Natural killer cell (primary cell): ENCODE measurements around the gene IFT81. TPM values are rescaled to one million over a fixed set of nuclear protein-coding genes. Genes with fewer than 3 reads are reported as not detected.

Experiments used
- ATAC-seq, 3 donors: fragments of 150-1000 bp in 2 of 3; fragments of 200-7000 bp in 1 of 3; cut with Tn5 transposase; 1 replicate in 1 of 3; 2 replicates in 2 of 3; pipeline ENCODE4 v1.10.0; 2021; ENCODE audit warnings: mild to moderate bottlenecking in 2 of 3, moderate library complexity in 2 of 3
- DNase-seq, 2 donors: peaks; one replicate each; pipeline versions ENCODE4 v3.0.0 to v3.0.0-alpha.2; 2013 to 2021; ENCODE audit warnings: mixed read lengths in 1 of 2
- H3K27ac ChIP-seq: one replicate; pipeline ENCODE4 v1.5.1; 2013; ENCODE audit warnings: mild to moderate bottlenecking, low read length
- H3K27me3 ChIP-seq: one replicate; pipeline ENCODE4 v1.6.1; 2013; ENCODE audit warnings: low read length; ENCODE audit not compliant: control insufficient read depth, insufficient read depth
- H3K36me3 ChIP-seq: one replicate; pipeline ENCODE4 v1.6.1; 2013; ENCODE audit warnings: low read length; ENCODE audit not compliant: control insufficient read depth, insufficient read depth
- H3K4me1 ChIP-seq: one replicate; pipeline ENCODE4 v1.6.1; 2013; ENCODE audit warnings: low read length; ENCODE audit not compliant: control insufficient read depth, insufficient read depth
- H3K4me3 ChIP-seq: one replicate; pipeline ENCODE4 v1.5.1; 2013; ENCODE audit warnings: low read length
- H3K9me3 ChIP-seq: one replicate; pipeline ENCODE4 v1.6.1; 2013; ENCODE audit warnings: low read length; ENCODE audit not compliant: control insufficient read depth, insufficient read depth
- H3K27ac Mint-ChIP-seq, 2 donors: one replicate each; pipeline ENCODE4 v1.8.0; 2022; ENCODE audit warnings: mild to moderate bottlenecking in 2 of 2, mixed read lengths in 2 of 2, moderate library complexity in 1 of 2
- H3K27me3 Mint-ChIP-seq, 2 donors: one replicate each; pipeline ENCODE4 v1.8.0; 2022; ENCODE audit warnings: low read depth in 2 of 2, mixed read lengths in 2 of 2
- H3K36me3 Mint-ChIP-seq: one replicate; pipeline ENCODE4 v1.8.0; 2022; ENCODE audit warnings: mixed read lengths
- H3K4me1 Mint-ChIP-seq, 2 donors: one replicate each; pipeline ENCODE4 v1.8.0; 2022; ENCODE audit warnings: mixed read lengths in 2 of 2
- H3K4me3 Mint-ChIP-seq: one replicate; pipeline ENCODE4 v1.8.0; 2022; ENCODE audit warnings: mild to moderate bottlenecking, moderate library complexity, mixed read lengths
- H3K9me3 Mint-ChIP-seq, 2 donors: one replicate each; pipeline ENCODE4 v1.8.0; 2022; ENCODE audit warnings: mixed read lengths in 2 of 2
- CTCF ChIP-seq: fragments of 200-600 bp; IDR thresholded peaks from one replicate; pipeline ENCODE4 v1.8.0; 2022; ENCODE audit warnings: antibody characterized with exemption
- WGBS: methylation state at CpG from one replicate; pipeline ENCODE4 v1.1.7; 2013; ENCODE audit warnings: missing lambda C conversion rate; ENCODE audit not compliant: insufficient coverage; 5-methylcytosine and 5-hydroxymethylcytosine counted together
- intact Hi-C: fragments of 100-400 bp; cut with micrococcal nuclease; formaldehyde crosslinking; loops from one replicate; pipeline ENCODE4 v1.14.2; 2022
- total RNA-seq, 4 donors: library from RNA; stranded (reverse); fragments of 120-200 nt in 1 of 4; gene quantifications; one replicate each; pipeline versions ENCODE4 v1.2.3 to v1.2.4, GENCODE V29; 2013 to 2022

IFT81 gene
- total RNA-seq, 3 donors from 2014 or later (not counting 1 experiment from before 2014, with no cell fraction given): 0.61 to 1.4 (median 0.80) TPM

DNA sequence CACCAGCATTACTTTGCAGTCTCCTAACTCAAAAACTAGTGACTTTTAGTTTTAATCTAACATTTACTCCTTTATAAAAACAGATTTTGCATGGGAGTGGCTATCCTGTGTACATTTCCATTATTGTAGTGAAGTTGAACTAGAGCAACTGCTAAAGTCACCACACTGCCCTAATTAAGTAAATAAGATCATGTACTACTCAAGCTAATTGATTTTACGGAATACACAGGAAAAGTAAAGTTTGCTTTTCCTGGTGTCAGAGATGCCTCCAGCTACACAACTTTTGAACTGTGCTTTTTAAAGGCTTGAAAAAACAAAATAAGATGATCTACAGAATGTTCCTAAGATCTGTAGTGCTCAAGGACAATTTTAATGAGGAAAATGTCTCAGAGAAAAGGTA, 106.5 kb downstream of the IFT81 start:
- H3K9me3 Mint-ChIP-seq: no peaks in the 10 kb centered on the region
- H3K4me3 ChIP-seq: no peak overlapping the region
- no peak for ATAC-seq

DNA sequence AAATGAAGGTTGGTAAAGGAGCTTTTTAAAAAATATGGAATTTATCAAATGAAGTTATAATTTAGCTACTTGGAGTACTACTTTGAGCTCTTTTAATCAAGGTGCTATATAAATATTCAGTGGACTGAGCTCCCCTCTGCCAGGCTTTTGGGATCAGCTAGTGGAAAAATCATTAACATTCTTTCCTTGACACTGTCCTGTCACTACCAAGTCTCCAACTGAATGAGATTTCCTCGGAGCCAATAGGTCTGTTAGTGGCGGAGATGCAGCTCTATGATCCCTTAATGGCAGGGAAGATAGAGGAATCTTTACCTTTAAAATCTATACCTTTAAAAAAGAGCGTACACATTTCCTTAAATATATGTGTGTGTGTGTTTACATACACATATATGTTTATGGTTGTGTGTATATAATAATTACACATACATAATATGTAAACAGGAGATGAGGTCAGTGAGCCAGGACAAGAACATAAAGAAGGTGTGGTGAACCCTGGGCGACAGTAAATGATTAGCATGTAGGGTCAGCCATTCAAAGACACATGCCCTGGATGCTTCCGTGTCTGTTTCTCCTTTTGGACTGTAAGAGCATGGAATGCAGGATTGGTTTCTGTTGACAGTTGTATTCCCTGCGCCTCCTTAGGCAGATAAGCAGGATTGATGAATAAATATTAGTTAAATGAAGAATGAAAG, 109.2 kb downstream of the IFT81 start:
- intact Hi-C loops: no loop called here
- Mint-ChIP-seq H3K4me1 (no peaks in the 10 kb centered on the region), H3K36me3 (no peaks in the 10 kb centered on the region), H3K27ac (no peak overlapping the region), H3K27me3 (peaks cover 0 to 14% of the 10 kb centered on the region in 2 donors), H3K4me3 (no peak overlapping the region), H3K9me3 (no peaks in the 10 kb centered on the region)
- Histone ChIP-seq H3K27ac (no peak overlapping the region), H3K4me1 (no peaks in the 10 kb centered on the region), H3K9me3 (no peaks in the 10 kb centered on the region), H3K36me3 (no peaks in the 10 kb centered on the region), H3K4me3 (no peak overlapping the region), H3K27me3 (no peaks in the 10 kb centered on the region)
- ATAC-seq (no peak), DNase-seq (no peak)
- TF ChIP-seq CTCF: no peak
- 69% methylated on average over 2 of the region's 6 CpGs for WGBS

More for the DNA sequence above, 106.5 kb downstream of the IFT81 start:
- no peaks in the 10 kb centered on the region for H3K36me3 Mint-ChIP-seq
- WGBS: 100% methylated on average over 1 of the region's 1 CpG
- H3K36me3 ChIP-seq: no peaks in the 10 kb centered on the region
- H3K4me3 Mint-ChIP-seq: no peak overlapping the region
- H3K27ac ChIP-seq: no peak overlapping the region
- H3K27ac Mint-ChIP-seq: no peak overlapping the region
- DNase-seq: no peak
- H3K27me3 ChIP-seq: no peaks in the 10 kb centered on the region
- H3K4me1 ChIP-seq: no peaks in the 10 kb centered on the region
- peaks cover 9 to 23% of the 10 kb centered on the region in 2 donors for H3K27me3 Mint-ChIP-seq
- TF ChIP-seq CTCF: no peak
- H3K9me3 ChIP-seq: no peaks in the 10 kb centered on the region
- intact Hi-C loops: no loop called here
- H3K4me1 Mint-ChIP-seq: no peaks in the 10 kb centered on the region

DNA sequence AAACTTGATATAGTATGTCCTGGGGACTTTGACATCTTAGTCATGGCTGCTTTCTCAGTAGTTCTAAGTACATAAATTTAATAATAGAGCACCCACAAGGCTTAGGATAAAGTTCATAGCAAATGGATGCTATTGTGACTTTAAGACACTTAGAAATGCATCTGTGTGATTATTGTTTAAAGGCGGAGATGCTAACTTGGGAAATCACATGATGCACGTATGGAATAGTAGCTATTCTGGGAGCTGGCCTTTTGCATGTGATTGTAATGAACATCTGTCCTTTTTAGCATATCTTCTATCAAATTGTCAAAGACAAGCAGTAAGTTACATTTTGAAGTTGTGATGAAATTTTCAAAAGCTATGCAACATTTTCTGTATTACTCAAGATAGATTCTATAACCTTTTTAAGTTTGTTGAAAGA, 110.2 kb downstream of the IFT81 start:
- WGBS: 84% methylated on average over 2 of the region's 2 CpGs
- Histone ChIP-seq H3K4me1 (no peaks in the 10 kb centered on the region), H3K36me3 (no peaks in the 10 kb centered on the region), H3K9me3 (no peaks in the 10 kb centered on the region), H3K27ac (no peak overlapping the region), H3K4me3 (no peak overlapping the region), H3K27me3 (no peaks in the 10 kb centered on the region)
- intact Hi-C loops: no loop called here
- no peaks in the 10 kb centered on the region for H3K4me1 Mint-ChIP-seq
- no peak for TF ChIP-seq CTCF
- ATAC-seq (no peak), DNase-seq (no peak)
- H3K27ac Mint-ChIP-seq: no peak overlapping the region
- H3K36me3 Mint-ChIP-seq: no peaks in the 10 kb centered on the region
- H3K27me3 Mint-ChIP-seq: peaks cover 0 to 20% of the 10 kb centered on the region in 2 donors
- no peak overlapping the region for H3K4me3 Mint-ChIP-seq
- H3K9me3 Mint-ChIP-seq: no peaks in the 10 kb centered on the region

DNA sequence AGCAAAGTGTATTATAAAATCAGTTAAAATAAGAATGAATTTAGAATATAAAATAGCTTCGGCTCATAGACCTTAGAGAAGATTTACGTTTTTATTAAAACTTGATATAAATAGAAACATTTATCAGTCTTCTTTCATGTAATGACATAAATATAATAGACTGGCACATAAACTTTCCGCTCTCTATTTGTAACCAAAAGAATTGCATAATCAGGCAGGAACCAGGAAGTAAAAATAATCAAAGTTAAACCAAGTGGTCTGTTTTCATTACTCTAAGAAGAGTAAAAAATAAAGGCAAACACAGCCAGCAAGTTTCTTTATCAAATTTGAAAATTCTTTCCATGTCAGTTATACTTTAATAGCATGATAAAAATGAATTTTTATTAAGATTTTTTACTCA, 110.6 kb downstream of the IFT81 start:
- ATAC-seq: no peak
- H3K4me1 Mint-ChIP-seq: no peaks in the 10 kb centered on the region
- H3K4me3 ChIP-seq: no peak overlapping the region

More for the DNA sequence above, 110.6 kb downstream of the IFT81 start:
- no peak overlapping the region for H3K4me3 Mint-ChIP-seq
- Histone ChIP-seq H3K4me1 (no peaks in the 10 kb centered on the region), H3K27me3 (no peaks in the 10 kb centered on the region), H3K36me3 (no peaks in the 10 kb centered on the region), H3K9me3 (no peaks in the 10 kb centered on the region), H3K27ac (no peak overlapping the region)
- no peak for TF ChIP-seq CTCF
- WGBS: no CpG with 5 or more reads among the region's 3 CpGs
- intact Hi-C loops: no loop called here
- peaks cover under 1 to 20% of the 10 kb centered on the region in 2 donors for H3K27me3 Mint-ChIP-seq
- no peak for DNase-seq
- no peak overlapping the region for H3K27ac Mint-ChIP-seq
- no peaks in the 10 kb centered on the region for H3K9me3 Mint-ChIP-seq
- H3K36me3 Mint-ChIP-seq: no peaks in the 10 kb centered on the region
